HG02970 (cell line): ENCODE results near the gene LAMTOR2.
A peak's percentile ranks its signal among the peaks of the same experiment; 100 is the strongest.

ENCODE experiments used
- ATAC-seq: cut with Tn5 transposase; IDR thresholded peaks from one replicate; pipeline ENCODE4 v1.9.1; 2021; ENCODE audit warnings: mild to moderate bottlenecking, moderate library complexity, moderate number of reproducible peaks; ENCODE audit not compliant: unreplicated experiment, low FRiP score

The LAMTOR2 gene

GRCh38 chr1:156096640-156097391 lies 42.2 kb downstream of the LAMTOR2 start:
- ATAC-seq, result peak; percentile 63

GRCh38 chr1:156097499-156098178 lies 43.1 kb downstream of the LAMTOR2 start:
- ATAC-seq, result no peak

GRCh38 chr1:156098784-156099183 lies 44.2 kb downstream of the LAMTOR2 start:
- ATAC-seq, result no peak

GRCh38 chr1:156099282-156099681 lies 44.7 kb downstream of the LAMTOR2 start:
- ATAC-seq, result no peak

GRCh38 chr1:156100205-156100995 lies 45.8 kb downstream of the LAMTOR2 start:
- no peak for ATAC-seq

- no peak for ATAC-seq
Observed at GRCh38 chr1:156101880-156102279, 47.3 kb downstream of the LAMTOR2 start.

GRCh38 chr1:156102633-156103511 lies 48.3 kb downstream of the LAMTOR2 start:
- ATAC-seq, result no peak

- ATAC-seq, result no peak
Observed at GRCh38 chr1:156103521-156103947, 49.0 kb downstream of the LAMTOR2 start.

GRCh38 chr1:156104065-156104810 lies 49.7 kb downstream of the LAMTOR2 start:
- ATAC-seq, result no peak

- no peak for ATAC-seq
Observed at GRCh38 chr1:156104861-156105832, 50.6 kb downstream of the LAMTOR2 start.

- ATAC-seq, result no peak
Observed at GRCh38 chr1:156106624-156107488, 52.3 kb downstream of the LAMTOR2 start.

- ATAC-seq, result no peak
Observed at GRCh38 chr1:156108057-156108456, 53.5 kb downstream of the LAMTOR2 start.
